H1 (cell line): ENCODE data around the gene ZSCAN25. TPM values are rescaled to one million over a fixed set of nuclear protein-coding genes. Genes with fewer than 3 reads are reported as not detected.

Experiments used
- CTCF ChIA-PET: fragments of 300-600 bp; sonication (Branson Sonifier 250); formaldehyde crosslinking; loops from one replicate; lab custom pipeline; 2021; ENCODE audit not compliant: partially characterized antibody; lab: Charles Lee
- POLR2A ChIA-PET: fragments of 300-600 bp; sonication (Branson Sonifier 250); formaldehyde crosslinking; loops from one replicate; lab custom pipeline; 2021; ENCODE audit warnings: inconsistent platforms; ENCODE audit not compliant: partially characterized antibody; lab: Charles Lee
- DNase-seq, 2 experiments: peaks; one replicate each; pipeline versions ENCODE4 v3.0.0 to v3.0.0-alpha.2; 2010 to 2022; ENCODE audit warnings: low spot score in 2 of 2, low read depth in 1 of 2, mixed read lengths in 1 of 2
- FAIRE-seq: peaks from 2 replicates; lab custom pipeline; 2011; peaks lifted over from hg19 to GRCh38; lab: Jason Lieb, UNC
- H2AFZ ChIP-seq: 2 replicates; pipeline ENCODE4 v1.8.1; 2012; ENCODE audit warnings: low read length, inconsistent platforms
- H2AK5ac ChIP-seq: 2 replicates; pipeline ENCODE4 v1.6.1; 2013; ENCODE audit warnings: low read depth, low read length
- H2BK120ac ChIP-seq: replicated peaks from 2 replicates; pipeline ENCODE3; 2013; ENCODE audit warnings: low read depth, low read length, inconsistent platforms
- H2BK12ac ChIP-seq: 2 replicates; pipeline ENCODE4 v1.6.1; 2013; ENCODE audit warnings: low read depth, low read length
- H2BK15ac ChIP-seq: 2 replicates; pipeline ENCODE4 v1.6.1; 2013; ENCODE audit warnings: low read length
- H2BK20ac ChIP-seq: 2 replicates; pipeline ENCODE4 v1.6.1; 2013; ENCODE audit warnings: low read length
- H2BK5ac ChIP-seq: 2 replicates; pipeline ENCODE4 v1.6.1; 2013; ENCODE audit warnings: low read depth, low read length
- H3K14ac ChIP-seq: 2 replicates; pipeline ENCODE4 v1.6.1; 2013; ENCODE audit warnings: inconsistent platforms; ENCODE audit not compliant: insufficient read length
- H3K18ac ChIP-seq: 2 replicates; pipeline ENCODE4 v1.6.1; 2013; ENCODE audit warnings: low read length; ENCODE audit errors: extremely low read depth
- H3K23ac ChIP-seq: 2 replicates; pipeline ENCODE4 v1.6.1; 2013; ENCODE audit warnings: inconsistent platforms; ENCODE audit not compliant: insufficient read length
- H3K23me2 ChIP-seq: 2 replicates; pipeline ENCODE4 v1.6.1; 2013; ENCODE audit warnings: low read depth, low read length
- H3K27ac ChIP-seq: 2 replicates; pipeline ENCODE4 v1.6.1; 2011; ENCODE audit warnings: low read depth, low read length, inconsistent platforms
- H3K27me3 ChIP-seq, 4 experiments: replicated peaks in 1 of 4; 1 replicate in 1 of 4; 2 replicates in 3 of 4; pipeline versions ENCODE4 v1.6.1 to v1.8.1; 2011 to 2013; ENCODE audit warnings: low read length in 3 of 4, mild to moderate bottlenecking in 3 of 4, inconsistent platforms in 2 of 4, mixed read lengths in 2 of 4, moderate library complexity in 1 of 4; ENCODE audit not compliant: control insufficient read depth in 3 of 4, insufficient read depth in 3 of 4; ENCODE audit errors: extremely low read depth in 1 of 4
- H3K36me3 ChIP-seq, 4 experiments: 2 replicates each; pipeline versions ENCODE4 v1.6.1 to v1.8.1; 2011 to 2013; ENCODE audit warnings: mild to moderate bottlenecking in 4 of 4, low read length in 3 of 4, moderate library complexity in 2 of 4, control low read depth in 1 of 4, inconsistent platforms in 1 of 4; ENCODE audit not compliant: insufficient read depth in 4 of 4, control insufficient read depth in 2 of 4
- H3K4ac ChIP-seq: replicated peaks from 2 replicates; pipeline ENCODE3; 2013; ENCODE audit warnings: low read length, low read depth, mixed read lengths, inconsistent platforms; ENCODE audit not compliant: insufficient read length
- H3K4me1 ChIP-seq, 4 experiments: replicated peaks in 1 of 4; 1 replicate in 1 of 4; 2 replicates in 3 of 4; pipeline versions ENCODE4 v1.6.1 to v1.8.1; 2011 to 2013; ENCODE audit warnings: low read length in 3 of 4, inconsistent platforms in 2 of 4, mixed read lengths in 1 of 4; ENCODE audit not compliant: insufficient read depth in 4 of 4, control insufficient read depth in 3 of 4
- H3K4me2 ChIP-seq, 2 experiments: 2 replicates each; pipeline versions ENCODE4 v1.6.1 to v1.8.1; 2011 to 2013; ENCODE audit warnings: low read depth in 2 of 2, low read length in 2 of 2, control low read depth in 1 of 2, inconsistent platforms in 1 of 2, mild to moderate bottlenecking in 1 of 2; ENCODE audit not compliant: insufficient read depth in 1 of 2
- H3K4me3 ChIP-seq, 4 experiments: fragments of 200-600, 300-600 bp in 1 of 4; sonication (generic), shearing (Covaris generic), sonication (Bioruptor Twin) in 1 of 4; 2 replicates each; pipeline versions ENCODE4 v1.5.1 to v1.8.1; 2011 to 2016; ENCODE audit warnings: low read length in 4 of 4, low read depth in 3 of 4, control low read depth in 2 of 4, inconsistent platforms in 2 of 4, mild to moderate bottlenecking in 2 of 4, mixed read lengths in 1 of 4, moderate library complexity in 1 of 4; ENCODE audit not compliant: insufficient read depth in 2 of 4; ENCODE audit errors: extremely low read depth in 1 of 4
- H3K56ac ChIP-seq: replicated peaks from 2 replicates; pipeline ENCODE3; 2013; ENCODE audit warnings: low read depth, mild to moderate bottlenecking, mixed read lengths, low read length, inconsistent platforms; ENCODE audit not compliant: insufficient read length
- H3K79me1 ChIP-seq: 2 replicates; pipeline ENCODE4 v1.6.1; 2013; ENCODE audit warnings: low read depth, low read length, control low read depth
- H3K79me2 ChIP-seq, 2 experiments: 2 replicates each; pipeline versions ENCODE4 v1.6.1 to v1.8.1; 2012 to 2013; ENCODE audit warnings: low read length in 2 of 2, mild to moderate bottlenecking in 2 of 2, inconsistent platforms in 1 of 2; ENCODE audit not compliant: insufficient read depth in 2 of 2, control insufficient read depth in 1 of 2
- H3K9ac ChIP-seq, 4 experiments: replicated peaks in 1 of 4; 1 replicate in 1 of 4; 2 replicates in 3 of 4; pipeline versions ENCODE4 v1.6.1 to v1.8.1; 2011 to 2013; ENCODE audit warnings: low read depth in 3 of 4, low read length in 3 of 4, control low read depth in 2 of 4, mild to moderate bottlenecking in 2 of 4, moderate library complexity in 2 of 4, inconsistent platforms in 1 of 4; ENCODE audit errors: extremely low read depth in 1 of 4
- H3K9me3 ChIP-seq, 2 experiments: 2 replicates each; pipeline versions ENCODE4 v1.6.1 to v1.8.1; 2012 to 2013; ENCODE audit warnings: mild to moderate bottlenecking in 2 of 2, moderate library complexity in 2 of 2, control low read depth in 1 of 2, inconsistent platforms in 1 of 2, low read depth in 1 of 2, low read length in 1 of 2, mixed read lengths in 1 of 2; ENCODE audit not compliant: insufficient read depth in 2 of 2
- H4K20me1 ChIP-seq, 2 experiments: replicated peaks in 1 of 2; 2 replicates each; pipeline versions ENCODE3 to v1.8.1; 2011 to 2013; ENCODE audit warnings: inconsistent platforms in 2 of 2, low read length in 2 of 2, mild to moderate bottlenecking in 1 of 2; ENCODE audit not compliant: insufficient read depth in 2 of 2, control insufficient read depth in 1 of 2
- H4K5ac ChIP-seq: 2 replicates; pipeline ENCODE4 v1.6.1; 2013; ENCODE audit warnings: low read length, low read depth, mixed read lengths, inconsistent platforms; ENCODE audit not compliant: insufficient read length
- H4K8ac ChIP-seq: 2 replicates; pipeline ENCODE4 v1.8.0; 2013; ENCODE audit warnings: mild to moderate bottlenecking, moderate library complexity, low read length, inconsistent platforms; ENCODE audit not compliant: insufficient read depth; ENCODE audit errors: extremely low read depth
- H4K91ac ChIP-seq: replicated peaks from 2 replicates; pipeline ENCODE3; 2013; ENCODE audit warnings: low read length, mixed read lengths, inconsistent platforms; ENCODE audit not compliant: insufficient read length
- ATF3 ChIP-seq: IDR thresholded peaks from 2 replicates; pipeline ENCODE4 v1.6.1; 2011; ENCODE audit warnings: low read depth, mild to moderate bottlenecking, low read length; ENCODE audit not compliant: insufficient read depth
- BACH1 ChIP-seq: IDR thresholded peaks from 2 replicates; pipeline ENCODE4 v1.6.1; 2012; ENCODE audit warnings: low read length, improper control_type of control experiment
- CBX5 ChIP-seq: fragments of 300-800, 300-1000 bp; sonication (generic); IDR thresholded peaks from 2 replicates; pipeline ENCODE4 v1.7.1; 2016; ENCODE audit warnings: antibody characterized with exemption, low read length, low read depth
- CEBPB ChIP-seq: IDR thresholded peaks from 2 replicates; pipeline ENCODE4 v1.6.1; 2012; ENCODE audit warnings: low read depth, low read length
- EP300 ChIP-seq, 2 experiments: IDR thresholded peaks; 1 replicate in 1 of 2; 2 replicates in 1 of 2; pipeline ENCODE4 v1.6.1; 2011 to 2012; ENCODE audit warnings: low read depth in 2 of 2, low read length in 2 of 2, mild to moderate bottlenecking in 2 of 2, borderline replicate concordance in 1 of 2, inconsistent platforms in 1 of 2, moderate library complexity in 1 of 2
- EZH2 ChIP-seq: fragments of 200-600 bp; sonication (generic); IDR thresholded peaks from 2 replicates; pipeline ENCODE4 v1.7.1; 2012; ENCODE audit warnings: low read depth, mild to moderate bottlenecking, moderate library complexity, low read length, inconsistent platforms; ENCODE audit not compliant: severe bottlenecking
- MAX ChIP-seq: IDR thresholded peaks from 2 replicates; pipeline ENCODE4 v1.6.1; 2012; ENCODE audit warnings: inconsistent platforms
- RNF2 ChIP-seq: fragments of 200-900, 300-1000 bp; sonication (generic); IDR thresholded peaks from 2 replicates; pipeline ENCODE4 v1.7.1; 2016; ENCODE audit warnings: borderline replicate concordance, low read depth, mild to moderate bottlenecking, antibody characterized with exemption, low read length; ENCODE audit not compliant: poor library complexity, severe bottlenecking; ENCODE audit errors: missing control alignments
- SAP30 ChIP-seq: fragments of 300-600 bp; sonication (generic); IDR thresholded peaks from 2 replicates; pipeline ENCODE4 v1.7.1; 2012; ENCODE audit warnings: low read length, moderate library complexity, mild to moderate bottlenecking, inconsistent platforms; ENCODE audit not compliant: insufficient read depth, insufficient replicate concordance
- SIN3A ChIP-seq, 2 experiments: IDR thresholded peaks in 1 of 2; conservative IDR thresholded peaks in 1 of 2; 2 replicates each; pipeline ENCODE4 v1.6.1; 2011 to 2012; ENCODE audit warnings: low read length in 2 of 2, improper control_type of control experiment in 1 of 2, low read depth in 1 of 2, mild to moderate bottlenecking in 1 of 2
- SUZ12 ChIP-seq: fragments of 200-600 bp; sonication (generic); IDR thresholded peaks from 2 replicates; pipeline ENCODE4 v1.6.1; 2012; ENCODE audit warnings: mild to moderate bottlenecking, inconsistent platforms, low read length, moderate library complexity, mixed read lengths
- TCF12 ChIP-seq: IDR thresholded peaks from 2 replicates; pipeline ENCODE4 v1.6.1; 2011; ENCODE audit warnings: low read depth, mild to moderate bottlenecking, low read length
- WGBS, 2 experiments: shearing (Covaris generic) in 1 of 2; methylation state at CpG; one replicate each; pipeline versions ENCODE4 v1.1.6 to v1.1.7; 2013 to 2015; ENCODE audit warnings: low lambda C conversion rate in 2 of 2, mixed read lengths in 2 of 2, inconsistent platforms in 1 of 2, low coverage in 1 of 2, missing lambda C conversion rate in 1 of 2; ENCODE audit not compliant: insufficient replicate concordance in 2 of 2, insufficient coverage in 1 of 2, insufficient read length in 1 of 2; ENCODE audit errors: extremely low coverage in 1 of 2, missing lambda C conversion rate in 1 of 2; 5-methylcytosine and 5-hydroxymethylcytosine counted together
- polyA plus RNA-seq, 7 experiments: library from polyadenylated mRNA; depleted of rRNA in 3 of 7; stranded (reverse) in 5 of 7; unstranded in 2 of 7; fragments of >200 nt in 5 of 7; fragments of 200-250 nt in 2 of 7; gene quantifications; 1 replicate in 5 of 7; 2 replicates in 1 of 7; 4 replicates in 1 of 7; pipeline versions ENCODE4 v1.2.1 to v1.2.3, GENCODE V29; 2011 to 2013; ENCODE audit warnings: missing spikeins in 2 of 7, mixed read lengths in 2 of 7
- total RNA-seq: library from RNA; stranded (reverse); fragmentation: NEBNext Ultra II Directional; extraction: Animal tissue kit (Norgen Biotek cat#: 25700); gene quantifications from 2 replicates; pipeline ENCODE4 v1.2.1, GENCODE V29; 2021

ZSCAN25 gene
- total and polyA plus RNA-seq, 2 of the 8 experiments (the other 6 are each of a cell fraction or from before 2014, with no cell fraction given), result 10.1 to 18.6 TPM

- H3K27me3 ChIP-seq, result no peaks in the 10 kb centered on the region
- no peak overlapping the region for H3K14ac ChIP-seq
- H2BK15ac ChIP-seq, result no peak overlapping the region
- no peak overlapping the region for H4K91ac ChIP-seq
- no peak overlapping the region for H3K4ac ChIP-seq
- no peak overlapping the region for H2BK20ac ChIP-seq
- TF ChIP-seq SIN3A (conservative IDR thresholded peaks at IDR 0.05 in 1 of 2, IDR thresholded peaks at IDR 0.05 in 1 of 2; ENCODE audit: low read depth in 1 of 2, low read length in 2 of 2), result no peak
- no peak for TF ChIP-seq ATF3
- no peak for TF ChIP-seq BACH1
- TF ChIP-seq CEBPB, result no peak
- no peak for TF ChIP-seq EP300 (IDR thresholded peaks at IDR 0.05; ENCODE audit: borderline replicate concordance in 1 of 2, low read depth in 2 of 2, low read length in 2 of 2)
- no peak for TF ChIP-seq SAP30
- no peak for TF ChIP-seq SUZ12
- TF ChIP-seq EZH2, result no peak
- TF ChIP-seq MAX, result no peak
- TF ChIP-seq TCF12, result no peak
- TF ChIP-seq RNF2, result no peak
- no peak for TF ChIP-seq CBX5
- no peaks in the 10 kb centered on the region for H3K79me1 ChIP-seq
- no peak overlapping the region for H4K8ac ChIP-seq
- no peak overlapping the region for H3K56ac ChIP-seq
- no peak overlapping the region for H2BK120ac ChIP-seq
- 86% methylated on average over 8 of the region's 8 CpGs; no CpG with 5 or more reads in 1 of the 2 experiments for WGBS, 2 experiments
- H2AK5ac ChIP-seq, result no peak overlapping the region; the same call in 1 of the 2 replicates
- no peak overlapping the region for H3K4me3 ChIP-seq
- CTCF ChIA-PET, result no interaction called here
- H3K79me2 ChIP-seq, result no peaks in the 10 kb centered on the region
- peak overlapping the region; percentile 32 for H3K23ac ChIP-seq
- no peaks in the 10 kb centered on the region for H3K36me3 ChIP-seq
- no peak overlapping the region for H4K5ac ChIP-seq
- no peaks in the 10 kb centered on the region; the same call in 1 of the 2 replicates for H3K23me2 ChIP-seq
- no peak overlapping the region for H3K27ac ChIP-seq
- no peak overlapping the region for H3K4me2 ChIP-seq
- H2AFZ ChIP-seq, result no peak overlapping the region
- DNase-seq, result no peak
- FAIRE-seq, result no peak
- H3K9ac ChIP-seq, result no peak overlapping the region
- POLR2A ChIA-PET, result no interaction called here
- H2BK12ac ChIP-seq, result no peak overlapping the region
- no peaks in the 10 kb centered on the region for H3K4me1 ChIP-seq
- H2BK5ac ChIP-seq, result no peak overlapping the region
- H4K20me1 ChIP-seq, result peaks cover 0 to 1% of the 10 kb centered on the region in 2 experiments
- H3K18ac ChIP-seq, result no peak overlapping the region
- no peaks in the 10 kb centered on the region for H3K9me3 ChIP-seq
Measured at GRCh38 chr7:99668541-99668940, 51.8 kb downstream of the ZSCAN25 start.
